ENCODE results near the gene NOTCH4.

Gene NOTCH4

DNA sequence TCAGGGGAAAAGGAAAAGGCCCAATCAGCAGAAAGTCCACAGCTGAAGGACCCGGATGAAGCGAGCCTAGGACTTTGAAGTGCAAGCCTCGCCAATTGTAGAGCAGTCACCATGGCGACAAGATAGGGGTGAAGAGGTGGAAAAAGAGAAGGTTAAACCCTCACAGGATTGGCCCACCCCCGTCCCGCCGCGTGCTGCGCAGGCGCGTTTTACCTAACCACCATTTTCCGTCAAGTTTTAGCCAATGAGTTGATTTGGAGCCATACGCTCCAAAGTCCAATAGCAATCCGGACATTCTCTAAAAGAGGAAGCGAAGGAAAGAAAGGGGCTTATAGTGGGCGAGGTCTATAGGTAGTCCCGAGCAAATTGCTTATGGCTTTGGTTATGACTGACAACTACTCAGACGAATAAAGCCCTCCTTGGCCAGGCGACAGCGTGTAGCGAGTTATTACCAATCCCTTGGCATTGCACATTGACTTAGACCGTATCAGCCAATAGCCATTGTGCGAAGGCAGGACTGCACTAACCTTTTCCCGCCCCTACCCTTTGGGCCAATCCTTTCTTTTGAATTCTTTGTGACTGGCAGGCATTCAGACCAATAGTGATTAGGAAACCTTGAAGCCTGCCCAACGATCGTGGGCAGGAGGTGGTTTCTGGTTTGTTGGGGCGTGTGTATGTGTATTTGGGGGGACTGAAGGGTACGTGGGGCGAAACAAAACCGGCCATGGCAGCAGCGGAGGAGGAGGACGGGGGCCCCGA lies 45.9 kb downstream of the NOTCH4 start, which contains the start of gene RNF5:
TSS of gene RNF5 (plus strand) at position 618 of the 759 bp plus-strand sequence. CDS start at position 725, 107 bp downstream.
- Histone ChIP-seq H3K14ac (ENCODE audit: low read length) (no peak within 1 kb of the TSS), H4K8ac (ENCODE audit: low read depth, low read length) (no peak within 1 kb of the TSS), H2BK12ac (ENCODE audit: low read length) (no peak within 1 kb of the TSS), H3K18ac (ENCODE audit: low read length) (peak within 1 kb of the TSS; percentile 58), H3K79me1 (ENCODE audit: low read depth, low read length) (peaks cover 3% of the 10 kb centered on the region), H2BK120ac (ENCODE audit: low read depth, low read length) (no peak within 1 kb of the TSS), H3K36me3 (replicated peaks in 1 of 2; ENCODE audit: control insufficient read depth in 2 of 2, insufficient read depth in 2 of 2, low read length in 2 of 2) (peaks cover 18 to 44% of the 10 kb centered on the region in 2 donors), H2AK5ac (ENCODE audit: low read depth, low read length) (no peak within 1 kb of the TSS), H3K4me3 (ENCODE audit: low read length in 2 of 2) (peak within 1 kb of the TSS; percentile 72 to 86), H2BK5ac (ENCODE audit: low read length) (peak within 1 kb of the TSS; percentile 84), H3K27ac (replicated peaks; ENCODE audit: low read length) (peak within 1 kb of the TSS; percentile 99), H2AFZ (ENCODE audit: low read length) (peak within 1 kb of the TSS; percentile 55), H4K91ac (ENCODE audit: low read depth, low read length, poor library complexity) (no peak within 1 kb of the TSS), H3K27me3 (ENCODE audit: control insufficient read depth in 3 of 3, insufficient read depth in 3 of 3, low read depth in 1 of 3, low read length in 3 of 3) (no peaks in the 10 kb centered on the region), H3K9me3 (replicated peaks in 1 of 2; ENCODE audit: control insufficient read depth in 2 of 2, insufficient read depth in 1 of 2, low read depth in 1 of 2, low read length in 2 of 2) (no peaks in the 10 kb centered on the region), H3K4ac (ENCODE audit: low read length) (no peak within 1 kb of the TSS), H2BK15ac (ENCODE audit: low read length) (peak within 1 kb of the TSS; percentile 1), H3K4me1 (ENCODE audit: control insufficient read depth in 2 of 2, insufficient read depth in 1 of 2, low read depth in 1 of 2, low read length in 2 of 2) (peaks cover 9 to 16% of the 10 kb centered on the region in 2 donors), H3K4me2 (ENCODE audit: insufficient read depth, low read length, poor library complexity, severe bottlenecking) (peak within 1 kb of the TSS; percentile 68), H3K9ac (ENCODE audit: low read depth, low read length, poor library complexity) (peak within 1 kb of the TSS; percentile 78), H3K23ac (ENCODE audit: low read depth, low read length, poor library complexity) (peak within 1 kb of the TSS; percentile 39)
- peak; percentile 100 for DNase-seq (ENCODE audit: low spot score)
- WGBS, 2 donors (ENCODE audit: extremely low coverage in 2 of 2, insufficient read length in 2 of 2, insufficient replicate concordance in 1 of 2) = no CpG with 5 or more reads among the region's 33 CpGs

DNA sequence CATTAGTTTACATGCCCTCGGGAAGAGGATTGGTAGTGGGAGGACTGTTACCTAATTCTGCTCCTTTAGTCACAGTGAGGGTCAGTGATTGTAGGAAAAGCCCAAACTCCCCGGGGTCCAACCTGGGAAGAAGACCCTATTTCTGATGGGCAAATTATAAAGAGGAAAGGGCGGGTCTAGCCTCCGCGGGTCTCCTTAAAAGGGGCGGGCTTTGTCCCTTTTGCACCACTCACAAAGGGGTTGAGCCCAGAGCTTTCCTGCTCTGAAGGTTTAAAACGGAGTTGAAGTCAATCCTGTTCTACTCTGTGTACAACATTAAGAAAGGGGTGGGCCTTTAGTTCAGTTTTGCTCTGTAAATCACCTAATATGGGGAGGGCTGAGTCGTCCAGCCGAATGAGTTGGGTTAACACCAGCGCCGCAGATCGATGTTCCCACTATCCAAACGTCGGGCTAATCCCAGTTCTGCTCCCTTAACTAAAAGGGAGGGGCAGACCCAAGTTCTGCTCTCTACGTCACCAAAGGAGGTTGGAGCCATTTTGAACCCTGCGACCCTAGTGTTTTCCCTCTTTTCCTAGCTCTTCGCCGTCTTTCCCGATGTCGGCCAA lies 46.6 kb downstream of the NOTCH4 start:
- Histone ChIP-seq H3K18ac (ENCODE audit: low read length) (peak overlapping the region; percentile 73), H3K27me3 (ENCODE audit: control insufficient read depth in 3 of 3, insufficient read depth in 3 of 3, low read depth in 1 of 3, low read length in 3 of 3) (no peaks in the 10 kb centered on the region), H3K4me3 (ENCODE audit: low read length in 2 of 2) (peak overlapping the region; percentile 72), H4K91ac (ENCODE audit: low read depth, low read length, poor library complexity) (no peak overlapping the region), H3K14ac (ENCODE audit: low read length) (no peak overlapping the region), H3K4me1 (ENCODE audit: control insufficient read depth in 2 of 2, insufficient read depth in 1 of 2, low read depth in 1 of 2, low read length in 2 of 2) (peaks cover 9 to 16% of the 10 kb centered on the region in 2 donors), H3K4me2 (ENCODE audit: insufficient read depth, low read length, poor library complexity, severe bottlenecking) (peak overlapping the region; percentile 68), H2BK120ac (ENCODE audit: low read depth, low read length) (no peak overlapping the region), H2BK5ac (ENCODE audit: low read length) (peak overlapping the region; percentile 13), H4K8ac (ENCODE audit: low read depth, low read length) (no peak overlapping the region), H3K9me3 (replicated peaks in 1 of 2; ENCODE audit: control insufficient read depth in 2 of 2, insufficient read depth in 1 of 2, low read depth in 1 of 2, low read length in 2 of 2) (no peaks in the 10 kb centered on the region), H3K36me3 (replicated peaks in 1 of 2; ENCODE audit: control insufficient read depth in 2 of 2, insufficient read depth in 2 of 2, low read length in 2 of 2) (peaks cover 12 to 37% of the 10 kb centered on the region in 2 donors), H2AK5ac (ENCODE audit: low read depth, low read length) (no peak overlapping the region), H3K27ac (replicated peaks; ENCODE audit: low read length) (peak overlapping the region; percentile 99), H3K79me1 (ENCODE audit: low read depth, low read length) (peaks cover 3% of the 10 kb centered on the region), H3K9ac (ENCODE audit: low read depth, low read length, poor library complexity) (peak overlapping the region; percentile 73), H3K23ac (ENCODE audit: low read depth, low read length, poor library complexity) (no peak overlapping the region), H2AFZ (ENCODE audit: low read length) (peak overlapping the region; percentile 53), H2BK12ac (ENCODE audit: low read length) (no peak overlapping the region), H2BK15ac (ENCODE audit: low read length) (no peak overlapping the region), H3K4ac (ENCODE audit: low read length) (no peak overlapping the region)
- no peak for DNase-seq (ENCODE audit: low spot score)
- no CpG with 5 or more reads among the region's 20 CpGs for WGBS, 2 donors (ENCODE audit: extremely low coverage in 2 of 2, insufficient read length in 2 of 2, insufficient replicate concordance in 1 of 2)

DNA sequence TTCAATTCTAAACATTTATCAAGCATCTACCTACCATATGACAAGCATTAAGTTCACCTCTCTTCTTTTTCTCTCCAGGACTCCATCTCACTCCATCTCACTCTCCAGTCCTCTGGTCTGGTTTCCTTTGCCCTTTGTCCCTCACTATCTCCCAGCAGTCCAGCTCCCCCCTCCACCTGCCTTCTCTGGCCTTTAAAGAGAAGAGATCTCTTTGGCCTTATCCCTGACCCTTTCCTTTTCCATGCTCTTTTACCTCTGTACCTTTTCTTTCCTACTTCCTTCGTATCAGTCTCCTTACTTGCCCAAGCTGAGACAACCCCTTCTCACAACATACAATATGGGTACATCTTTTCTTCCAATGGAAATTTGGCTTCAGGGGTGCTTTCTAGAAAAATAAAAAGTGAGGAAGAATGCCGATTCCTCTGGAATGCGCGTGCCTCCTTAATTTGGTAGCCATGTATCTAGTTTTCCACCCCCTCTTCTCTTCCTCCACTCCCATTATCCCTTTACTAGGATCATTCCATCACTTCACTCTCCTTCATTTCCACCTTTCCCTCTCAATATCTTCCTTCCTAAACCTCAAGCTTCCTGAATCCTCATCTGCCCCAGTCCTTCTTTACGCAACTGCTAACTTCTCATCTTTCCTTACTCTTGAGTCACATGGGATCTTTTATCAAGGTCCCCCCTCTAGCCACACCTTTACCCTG lies 47.2 kb downstream of the NOTCH4 start:
- H3K14ac ChIP-seq (ENCODE audit: low read length) = no peak overlapping the region
- no peak overlapping the region for H4K8ac ChIP-seq (ENCODE audit: low read depth, low read length)
- WGBS, 2 donors (ENCODE audit: extremely low coverage in 2 of 2, insufficient read length in 2 of 2, insufficient replicate concordance in 1 of 2) = no CpG with 5 or more reads among the region's 5 CpGs
- peak overlapping the region; percentile 53 for H2AFZ ChIP-seq (ENCODE audit: low read length)
- peak overlapping the region; percentile 99 for H3K27ac ChIP-seq (replicated peaks; ENCODE audit: low read length)
- no peak overlapping the region for H4K91ac ChIP-seq (ENCODE audit: low read depth, low read length, poor library complexity)
- H3K27me3 ChIP-seq (ENCODE audit: control insufficient read depth in 3 of 3, insufficient read depth in 3 of 3, low read depth in 1 of 3, low read length in 3 of 3) = no peaks in the 10 kb centered on the region
- peak overlapping the region; percentile 13 for H2BK5ac ChIP-seq (ENCODE audit: low read length)
- H3K4me3 ChIP-seq (ENCODE audit: low read length in 2 of 2) = peak overlapping the region; percentile 72
- H3K79me1 ChIP-seq (ENCODE audit: low read depth, low read length) = peaks cover 3% of the 10 kb centered on the region
- H2AK5ac ChIP-seq (ENCODE audit: low read depth, low read length) = no peak overlapping the region
- H2BK15ac ChIP-seq (ENCODE audit: low read length) = no peak overlapping the region
- H3K4me1 ChIP-seq (ENCODE audit: control insufficient read depth in 2 of 2, insufficient read depth in 1 of 2, low read depth in 1 of 2, low read length in 2 of 2) = peaks cover 9 to 16% of the 10 kb centered on the region in 2 donors
- H3K4ac ChIP-seq (ENCODE audit: low read length) = no peak overlapping the region
- H3K23ac ChIP-seq (ENCODE audit: low read depth, low read length, poor library complexity) = no peak overlapping the region
- H2BK12ac ChIP-seq (ENCODE audit: low read length) = no peak overlapping the region
- no peak overlapping the region for H3K9ac ChIP-seq (ENCODE audit: low read depth, low read length, poor library complexity)
- peak overlapping the region; percentile 68 for H3K4me2 ChIP-seq (ENCODE audit: insufficient read depth, low read length, poor library complexity, severe bottlenecking)
- peak overlapping the region; percentile 73 for H3K18ac ChIP-seq (ENCODE audit: low read length)
- no peak for DNase-seq (ENCODE audit: low spot score)
- no peaks in the 10 kb centered on the region for H3K9me3 ChIP-seq (replicated peaks in 1 of 2; ENCODE audit: control insufficient read depth in 2 of 2, insufficient read depth in 1 of 2, low read depth in 1 of 2, low read length in 2 of 2)
- H3K36me3 ChIP-seq (replicated peaks in 1 of 2; ENCODE audit: control insufficient read depth in 2 of 2, insufficient read depth in 2 of 2, low read length in 2 of 2) = peaks cover 8 to 34% of the 10 kb centered on the region in 2 donors
- no peak overlapping the region for H2BK120ac ChIP-seq (ENCODE audit: low read depth, low read length)

All from neuronal stem cell (in vitro differentiated cells).